ENCODE results near the gene CCDC88C. TPM values are rescaled to one million over a fixed set of nuclear protein-coding genes. Genes with fewer than 3 reads are reported as not detected.

Gene CCDC88C
- polyA plus RNA-seq, 1 donor (not counting 4 experiments of a cell fraction or from before 2014, with no cell fraction given), result 2.4 TPM

- no peak for FAIRE-seq
- dilution Hi-C loops (cut with MboI; ENCODE audit: extremely low pct_ligation_motif_present, low sequenced_read_pairs), result no loop called here
Observed at GRCh38 chr14:91261115-91261514, 156.5 kb downstream of the CCDC88C start.

GRCh38 chr14:91258876-91259275 lies 158.7 kb downstream of the CCDC88C start:
- DNase-seq (ENCODE audit: low read depth, low spot score) (no peak), FAIRE-seq (no peak)
- Histone ChIP-seq H3K36me3 (ENCODE audit: control insufficient read depth in 2 of 2, extremely low read depth in 1 of 2, insufficient read depth in 2 of 2, low read length in 2 of 2) (no peaks in the 10 kb centered on the region), H3K27me3 (ENCODE audit: control insufficient read depth, extremely low read depth, insufficient read depth, low read length) (no peaks in the 10 kb centered on the region), H4K20me1 (ENCODE audit: control insufficient read depth, extremely low read depth, insufficient read depth, low read length) (no peaks in the 10 kb centered on the region), H3K4me2 (ENCODE audit: control insufficient read depth, extremely low read depth, insufficient read depth, low read depth, low read length) (no peak overlapping the region), H3K9me3 (ENCODE audit: control insufficient read depth, low read depth, low read length) (no peaks in the 10 kb centered on the region), H3K79me2 (ENCODE audit: control insufficient read depth, insufficient read depth, low read length) (no peaks in the 10 kb centered on the region), H3K27ac (ENCODE audit: control insufficient read depth, insufficient read depth, low read length) (no peak overlapping the region), H3K4me1 (ENCODE audit: control insufficient read depth, extremely low read depth, insufficient read depth, low read length) (peaks cover 13% of the 10 kb centered on the region), H3K4me3 (ENCODE audit: control insufficient read depth in 2 of 3, extremely low read depth in 1 of 3, insufficient read depth in 2 of 3, low read depth in 1 of 3, low read length in 3 of 3) (no peak overlapping the region), H3K9me1 (ENCODE audit: control insufficient read depth, extremely low read depth, insufficient read depth, low read length) (no peaks in the 10 kb centered on the region), H3K9ac (ENCODE audit: control insufficient read depth, extremely low read depth, insufficient read depth, low read length) (no peak overlapping the region), H2AFZ (ENCODE audit: control insufficient read depth, low read length) (no peak overlapping the region)
- dilution Hi-C loops (cut with MboI; ENCODE audit: extremely low pct_ligation_motif_present, low sequenced_read_pairs), result no loop called here
- no peak for TF ChIP-seq EZH2 (IDR thresholded peaks at IDR 0.05; ENCODE audit: low read length)
- TF ChIP-seq CTCF (optimal IDR thresholded peaks at IDR 0.05 in 1 of 3, IDR thresholded peaks at IDR 0.05 in 1 of 3, conservative IDR thresholded peaks at IDR 0.05 in 1 of 3; ENCODE audit: extremely low read depth in 1 of 3, insufficient read depth in 2 of 3, low read length in 3 of 3), result no peak

More at GRCh38 chr14:91261115-91261514, 156.5 kb downstream of the CCDC88C start:
- TF ChIP-seq CTCF (optimal IDR thresholded peaks at IDR 0.05 in 1 of 3, IDR thresholded peaks at IDR 0.05 in 1 of 3, conservative IDR thresholded peaks at IDR 0.05 in 1 of 3; ENCODE audit: extremely low read depth in 1 of 3, insufficient read depth in 2 of 3, low read length in 3 of 3) (no peak), EZH2 (IDR thresholded peaks at IDR 0.05; ENCODE audit: low read length) (no peak)
- Histone ChIP-seq H4K20me1 (ENCODE audit: control insufficient read depth, extremely low read depth, insufficient read depth, low read length) (no peaks in the 10 kb centered on the region), H3K27ac (ENCODE audit: control insufficient read depth, insufficient read depth, low read length) (no peak overlapping the region), H3K27me3 (ENCODE audit: control insufficient read depth, extremely low read depth, insufficient read depth, low read length) (no peaks in the 10 kb centered on the region), H3K9ac (ENCODE audit: control insufficient read depth, extremely low read depth, insufficient read depth, low read length) (no peak overlapping the region), H3K9me1 (ENCODE audit: control insufficient read depth, extremely low read depth, insufficient read depth, low read length) (no peaks in the 10 kb centered on the region), H3K4me3 (ENCODE audit: control insufficient read depth in 2 of 3, extremely low read depth in 1 of 3, insufficient read depth in 2 of 3, low read depth in 1 of 3, low read length in 3 of 3) (no peak overlapping the region), H3K79me2 (ENCODE audit: control insufficient read depth, insufficient read depth, low read length) (no peaks in the 10 kb centered on the region), H3K9me3 (ENCODE audit: control insufficient read depth, low read depth, low read length) (no peaks in the 10 kb centered on the region), H3K4me1 (ENCODE audit: control insufficient read depth, extremely low read depth, insufficient read depth, low read length) (peaks cover 30% of the 10 kb centered on the region), H3K36me3 (ENCODE audit: control insufficient read depth in 2 of 2, extremely low read depth in 1 of 2, insufficient read depth in 2 of 2, low read length in 2 of 2) (no peaks in the 10 kb centered on the region), H2AFZ (ENCODE audit: control insufficient read depth, low read length) (no peak overlapping the region), H3K4me2 (ENCODE audit: control insufficient read depth, extremely low read depth, insufficient read depth, low read depth, low read length) (no peak overlapping the region)
- DNase-seq (ENCODE audit: low read depth, low spot score), result no peak

All from keratinocyte (primary cell).